ENCODE results near the gene ARHGAP21. TPM values are rescaled to one million over a fixed set of nuclear protein-coding genes. Genes with fewer than 3 reads are reported as not detected.
A peak's percentile ranks its signal among the peaks of the same experiment; 100 is the strongest.

ARHGAP21 gene
- total RNA-seq, 4 donors from 2014 or later: 25.9 to 43.4 (median 34.3) TPM

- no peak for TF ChIP-seq POLR2AphosphoS5 (IDR thresholded peaks at IDR 0.05)
- no peak for TF ChIP-seq CTCF (IDR thresholded peaks at IDR 0.05)
- no peak for TF ChIP-seq EP300 (IDR thresholded peaks at IDR 0.05)
- TF ChIP-seq POLR2A (IDR thresholded peaks at IDR 0.05): no peak
- Histone ChIP-seq H3K27ac (no peak overlapping the region), H3K4me3 (no peak overlapping the region), H3K4me1 (no peaks in the 10 kb centered on the region), H3K36me3 (no peaks in the 10 kb centered on the region), H3K9me3 (no peaks in the 10 kb centered on the region), H3K27me3 (no peaks in the 10 kb centered on the region)
- WGBS: 98% methylated on average over 3 of the region's 3 CpGs
- no peak for DNase-seq (ENCODE audit: low spot score in 2 of 2)
Observed at GRCh38 chr10:24698270-24698669, 25.4 kb downstream of the ARHGAP21 start.

- DNase-seq (ENCODE audit: low spot score in 2 of 2): no peak
- 93% methylated on average over 2 of the region's 2 CpGs for WGBS
- Histone ChIP-seq H3K4me1 (no peaks in the 10 kb centered on the region), H3K9me3 (no peaks in the 10 kb centered on the region), H3K27me3 (no peaks in the 10 kb centered on the region), H3K27ac (no peak overlapping the region), H3K4me3 (no peak overlapping the region), H3K36me3 (no peaks in the 10 kb centered on the region)
- TF ChIP-seq POLR2AphosphoS5 (IDR thresholded peaks at IDR 0.05) (no peak), POLR2A (IDR thresholded peaks at IDR 0.05) (no peak), EP300 (IDR thresholded peaks at IDR 0.05) (no peak)
Observed at GRCh38 chr10:24697080-24697479, 26.6 kb downstream of the ARHGAP21 start.

GRCh38 chr10:24695452-24695851 lies 28.2 kb downstream of the ARHGAP21 start:
- H3K9me3 ChIP-seq: no peaks in the 10 kb centered on the region
- no peaks in the 10 kb centered on the region for H3K36me3 ChIP-seq
- no peaks in the 10 kb centered on the region for H3K27me3 ChIP-seq
- H3K27ac ChIP-seq: no peak overlapping the region
- TF ChIP-seq EP300 (IDR thresholded peaks at IDR 0.05) (no peak), POLR2AphosphoS5 (IDR thresholded peaks at IDR 0.05) (no peak), POLR2A (IDR thresholded peaks at IDR 0.05) (no peak), CTCF (IDR thresholded peaks at IDR 0.05) (no peak)
- H3K4me3 ChIP-seq: no peak overlapping the region
- 87% methylated on average over 3 of the region's 3 CpGs for WGBS
- peaks cover under 1% of the 10 kb centered on the region for H3K4me1 ChIP-seq
- DNase-seq (ENCODE audit: low spot score in 2 of 2): no peak

GRCh38 chr10:24694086-24694485 lies 29.6 kb downstream of the ARHGAP21 start:
- no peak overlapping the region for H3K4me3 ChIP-seq
- TF ChIP-seq POLR2A (IDR thresholded peaks at IDR 0.05): no peak
- TF ChIP-seq POLR2AphosphoS5 (IDR thresholded peaks at IDR 0.05): no peak
- no peak for TF ChIP-seq CTCF (IDR thresholded peaks at IDR 0.05)
- TF ChIP-seq EP300 (IDR thresholded peaks at IDR 0.05): no peak
- H3K9me3 ChIP-seq: no peaks in the 10 kb centered on the region
- WGBS: 89% methylated on average over 5 of the region's 5 CpGs
- no peaks in the 10 kb centered on the region for H3K36me3 ChIP-seq
- no peak overlapping the region for H3K27ac ChIP-seq
- DNase-seq (ENCODE audit: low spot score in 2 of 2): no peak
- peaks cover 3% of the 10 kb centered on the region for H3K4me1 ChIP-seq
- no peaks in the 10 kb centered on the region for H3K27me3 ChIP-seq

GRCh38 chr10:24690961-24691512 lies 32.6 kb downstream of the ARHGAP21 start:
- Histone ChIP-seq H3K27ac (no peak overlapping the region), H3K4me1 (peaks cover 3% of the 10 kb centered on the region)
- WGBS: 71% methylated on average over 4 of the region's 4 CpGs

More at GRCh38 chr10:24690961-24691512, 32.6 kb downstream of the ARHGAP21 start:
- H3K36me3 ChIP-seq: no peaks in the 10 kb centered on the region
- H3K27me3 ChIP-seq: no peaks in the 10 kb centered on the region
- H3K4me3 ChIP-seq: no peak overlapping the region
- TF ChIP-seq CTCF (IDR thresholded peaks at IDR 0.05): no peak
- peak in 1 of 3 donors; percentile 47 for TF ChIP-seq POLR2AphosphoS5 (IDR thresholded peaks at IDR 0.05)
- TF ChIP-seq EP300 (IDR thresholded peaks at IDR 0.05): no peak
- no peak for DNase-seq (ENCODE audit: low spot score in 2 of 2)
- H3K9me3 ChIP-seq: no peaks in the 10 kb centered on the region
